A673 (cell line): ENCODE results near the gene AP4S1.

Experiments
- EZH2 ChIP-seq: fragments of 200-600 bp; sonication (generic); IDR thresholded peaks from 2 replicates; pipeline ENCODE4 v1.6.1; 2017; ENCODE audit warnings: borderline replicate concordance, low read depth, mild to moderate bottlenecking, mixed read lengths, antibody characterized with exemption, low read length; ENCODE audit not compliant: poor library complexity, severe bottlenecking
- TF ChIP-seq, protein P1 (sequence below): fragments of 300-800, 200-600 bp; sonication (generic); conservative IDR thresholded peaks from 2 replicates; pipeline ENCODE4 v1.5.1; 2017; ENCODE audit warnings: low read depth, mild to moderate bottlenecking, antibody characterized with exemption, low read length, moderate library complexity, mixed read lengths

DNA sequence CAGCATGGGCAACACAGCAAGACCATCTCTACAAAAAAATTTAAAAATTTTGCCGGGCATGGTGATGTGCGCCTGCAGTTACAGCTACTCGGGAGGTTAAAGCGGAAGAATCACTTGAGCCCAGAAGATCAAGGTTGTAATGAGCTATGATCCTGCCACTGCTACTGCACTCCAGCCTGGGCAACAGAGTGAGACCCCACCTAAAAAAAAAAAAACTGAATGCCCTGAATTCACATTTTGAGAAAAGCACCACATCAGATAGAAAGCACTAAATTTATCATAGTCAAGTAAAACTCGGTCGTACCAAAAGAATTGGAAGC lies 24.1 kb upstream of the AP4S1 start:
- TF ChIP-seq, protein P1, sequence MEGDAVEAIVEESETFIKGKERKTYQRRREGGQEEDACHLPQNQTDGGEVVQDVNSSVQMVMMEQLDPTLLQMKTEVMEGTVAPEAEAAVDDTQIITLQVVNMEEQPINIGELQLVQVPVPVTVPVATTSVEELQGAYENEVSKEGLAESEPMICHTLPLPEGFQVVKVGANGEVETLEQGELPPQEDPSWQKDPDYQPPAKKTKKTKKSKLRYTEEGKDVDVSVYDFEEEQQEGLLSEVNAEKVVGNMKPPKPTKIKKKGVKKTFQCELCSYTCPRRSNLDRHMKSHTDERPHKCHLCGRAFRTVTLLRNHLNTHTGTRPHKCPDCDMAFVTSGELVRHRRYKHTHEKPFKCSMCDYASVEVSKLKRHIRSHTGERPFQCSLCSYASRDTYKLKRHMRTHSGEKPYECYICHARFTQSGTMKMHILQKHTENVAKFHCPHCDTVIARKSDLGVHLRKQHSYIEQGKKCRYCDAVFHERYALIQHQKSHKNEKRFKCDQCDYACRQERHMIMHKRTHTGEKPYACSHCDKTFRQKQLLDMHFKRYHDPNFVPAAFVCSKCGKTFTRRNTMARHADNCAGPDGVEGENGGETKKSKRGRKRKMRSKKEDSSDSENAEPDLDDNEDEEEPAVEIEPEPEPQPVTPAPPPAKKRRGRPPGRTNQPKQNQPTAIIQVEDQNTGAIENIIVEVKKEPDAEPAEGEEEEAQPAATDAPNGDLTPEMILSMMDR, result no peak
- no peak for TF ChIP-seq EZH2
